Activated T-helper 1 cell treated with anti-CD3 and anti-CD28 coated beads, Interleukin-12 subunit alpha, Interleukin-12 subunit beta, Interleukin-2, Interleukin-4 antibody, amounts not matched to agents 30 ng/mL and 10 ng/mL and 1 ng/mL, durations not matched to agents 14 hours and 24 hours and 36 hours (primary cell): ENCODE results near the gene ZNF678. TPM values are rescaled to one million over a fixed set of nuclear protein-coding genes. Genes with fewer than 3 reads are reported as not detected.
"Not testable (repeated sequence)": the region's sequence is repeated elsewhere in the genome, so short reads cannot be mapped to it uniquely, and the experiment has no call there.

Experiments
- DNase-seq: peaks from one replicate; pipeline ENCODE4 v3.0.0; 2021; ENCODE audit warnings: low spot score
- H3K27ac Mint-ChIP-seq: one replicate; pipeline ENCODE4 v1.8.0; 2021; ENCODE audit warnings: mild to moderate bottlenecking, mixed read lengths
- H3K27me3 Mint-ChIP-seq: one replicate; pipeline ENCODE4 v1.8.0; 2022; ENCODE audit warnings: mild to moderate bottlenecking, moderate library complexity, mixed read lengths; ENCODE audit not compliant: insufficient read depth
- H3K36me3 Mint-ChIP-seq: one replicate; pipeline ENCODE4 v1.8.0; 2021; ENCODE audit warnings: low read depth, mixed read lengths
- H3K4me1 Mint-ChIP-seq: one replicate; pipeline ENCODE4 v1.8.0; 2021; ENCODE audit warnings: low read depth, mixed read lengths
- H3K4me3 Mint-ChIP-seq: one replicate; pipeline ENCODE4 v1.8.0; 2021; ENCODE audit warnings: mild to moderate bottlenecking, moderate library complexity, mixed read lengths
- H3K9me3 Mint-ChIP-seq: one replicate; pipeline ENCODE4 v1.8.0; 2021; ENCODE audit warnings: mixed read lengths
- intact Hi-C: fragments of 100-400 bp; cut with micrococcal nuclease; formaldehyde crosslinking; loops from one replicate; pipeline ENCODE4 v1.15.1; 2024
- total RNA-seq: library from RNA; stranded (reverse); gene quantifications from 2 replicates; pipeline ENCODE4 v1.2.3, GENCODE V29; 2022

The ZNF678 gene
- total RNA-seq, 1 donor from 2014 or later, result 5.0 TPM

DNA sequence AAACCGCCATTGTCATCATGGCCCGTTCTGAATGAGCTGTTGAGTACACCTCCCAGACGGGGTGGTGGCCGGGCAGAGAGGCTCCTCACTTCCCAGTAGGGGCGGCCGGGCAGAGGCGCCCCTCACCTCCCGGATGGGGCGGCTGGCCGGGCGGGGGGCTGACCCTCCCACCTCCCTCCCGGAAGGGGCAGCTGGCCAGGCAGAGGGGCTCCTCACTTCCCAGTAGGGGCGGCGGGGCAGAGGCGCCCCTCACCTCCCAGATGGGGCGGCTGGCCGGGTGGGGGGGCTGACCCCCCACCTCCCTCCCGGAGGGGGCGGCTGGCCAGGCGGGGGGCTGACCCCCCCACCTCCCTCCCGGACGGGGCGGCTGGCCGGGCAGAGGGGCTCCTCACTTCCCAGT is 147.1 kb downstream of the ZNF678 start:
- DNase-seq, intact Hi-C loops, H3K36me3 Mint-ChIP-seq, H3K4me3 Mint-ChIP-seq, H3K27ac Mint-ChIP-seq, H3K27me3 Mint-ChIP-seq, H3K4me1 Mint-ChIP-seq: not testable (repeated sequence)
- H3K9me3 Mint-ChIP-seq, result peaks cover 41% of the 10 kb centered on the region

- H3K9me3 Mint-ChIP-seq, result peaks cover 57% of the 10 kb centered on the region
Measured at GRCh38 chr1:227712648-227713047, 149.3 kb downstream of the ZNF678 start.

DNA sequence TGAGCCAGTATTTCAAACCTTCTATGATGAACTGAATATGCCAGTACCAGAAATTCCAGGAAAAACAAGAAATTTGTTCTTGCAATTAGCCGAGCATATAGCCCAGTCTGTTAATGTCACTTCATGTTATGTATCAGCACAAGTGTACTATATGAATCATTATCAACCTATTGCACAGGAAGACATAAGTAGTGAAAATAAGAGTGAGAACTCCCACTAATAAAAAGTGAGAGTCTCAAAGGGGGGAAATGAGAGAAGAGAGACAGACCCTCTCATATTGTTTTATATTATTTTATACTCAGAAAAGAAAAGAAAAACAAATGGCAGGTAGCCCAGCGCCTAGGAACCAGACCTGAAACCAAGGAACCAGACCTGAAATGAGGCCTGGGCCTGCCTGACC is 155.6 kb downstream of the ZNF678 start:
- intact Hi-C loops, result no loop called here
- peaks cover 82% of the 10 kb centered on the region for H3K9me3 Mint-ChIP-seq

More at GRCh38 chr1:227712648-227713047, 149.3 kb downstream of the ZNF678 start:
- intact Hi-C loops, result no loop called here
- Mint-ChIP-seq H3K27ac (no peak overlapping the region), H3K36me3 (peaks cover 3% of the 10 kb centered on the region), H3K4me1 (peaks cover 7% of the 10 kb centered on the region), H3K4me3 (no peak overlapping the region), H3K27me3 (no peaks in the 10 kb centered on the region)
- DNase-seq, result no peak

DNA sequence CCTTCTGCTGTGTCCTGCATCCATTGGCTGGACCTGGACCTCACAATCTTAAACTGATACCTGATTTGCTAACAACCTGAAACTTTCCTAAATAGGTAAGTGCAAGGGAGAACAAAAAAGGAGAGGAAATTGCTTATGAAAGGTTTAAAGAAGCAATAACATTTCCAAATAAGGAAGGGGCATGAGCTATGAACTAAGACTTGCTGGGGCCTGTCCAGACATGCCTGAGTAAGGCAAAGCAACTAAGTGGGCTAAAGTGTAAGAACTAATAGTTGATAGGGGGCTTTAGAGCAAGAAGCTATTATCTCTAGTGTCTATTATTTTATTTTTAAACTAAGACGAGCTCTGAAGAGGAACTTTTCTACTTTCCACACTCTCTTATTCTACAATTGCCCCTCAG is 160.1 kb downstream of the ZNF678 start:
- H3K36me3 Mint-ChIP-seq, result peaks cover 3% of the 10 kb centered on the region
- no peak overlapping the region for H3K27ac Mint-ChIP-seq
- H3K4me1 Mint-ChIP-seq, result peaks cover 5% of the 10 kb centered on the region
- DNase-seq, result no peak
- H3K9me3 Mint-ChIP-seq, result peaks cover 55% of the 10 kb centered on the region
- peaks cover 7% of the 10 kb centered on the region for H3K27me3 Mint-ChIP-seq
- no peak overlapping the region for H3K4me3 Mint-ChIP-seq
- intact Hi-C loops, result no loop called here

More for the DNA sequence above, 155.6 kb downstream of the ZNF678 start:
- peaks cover 2% of the 10 kb centered on the region for H3K27me3 Mint-ChIP-seq
- DNase-seq, result no peak
- H3K36me3 Mint-ChIP-seq, result no peaks in the 10 kb centered on the region
- H3K4me1 Mint-ChIP-seq, result no peaks in the 10 kb centered on the region
- no peak overlapping the region for H3K27ac Mint-ChIP-seq
- no peak overlapping the region for H3K4me3 Mint-ChIP-seq

DNA sequence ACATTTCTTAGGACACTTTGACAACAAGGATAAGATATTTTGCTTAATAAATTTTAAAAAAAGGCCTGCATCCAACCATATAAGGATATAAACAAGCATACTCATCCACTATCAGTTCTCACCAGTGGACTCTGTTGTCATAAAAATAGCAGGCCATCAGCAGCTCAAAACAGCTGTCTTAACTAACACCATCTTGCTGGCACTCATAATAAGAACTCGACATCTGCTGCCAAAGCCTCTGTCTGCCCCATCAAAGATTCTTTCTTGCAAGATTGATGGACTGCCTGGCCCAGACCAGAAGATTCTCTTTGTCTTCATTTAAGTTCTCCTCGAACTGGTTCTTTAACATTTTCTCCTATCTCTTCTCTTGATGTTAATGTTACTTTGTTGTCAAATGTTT is 161.7 kb downstream of the ZNF678 start:
- Mint-ChIP-seq H3K27me3 (peaks cover 7% of the 10 kb centered on the region), H3K9me3 (peaks cover 39% of the 10 kb centered on the region)
- intact Hi-C loops, result no loop called here

GRCh38 chr1:227726318-227726717 is 163.0 kb downstream of the ZNF678 start:
- intact Hi-C loops, result no loop called here
- H3K4me1 Mint-ChIP-seq, result peaks cover 5% of the 10 kb centered on the region
- DNase-seq, result no peak

More for the DNA sequence above, 161.7 kb downstream of the ZNF678 start:
- Mint-ChIP-seq H3K4me1 (peaks cover 5% of the 10 kb centered on the region), H3K27ac (no peak overlapping the region), H3K36me3 (peaks cover 3% of the 10 kb centered on the region), H3K4me3 (no peak overlapping the region)
- DNase-seq, result no peak

More at GRCh38 chr1:227726318-227726717, 163.0 kb downstream of the ZNF678 start:
- peaks cover 28% of the 10 kb centered on the region for H3K9me3 Mint-ChIP-seq
- H3K27ac Mint-ChIP-seq, result no peak overlapping the region
- H3K27me3 Mint-ChIP-seq, result peaks cover 7% of the 10 kb centered on the region
- H3K36me3 Mint-ChIP-seq, result peaks cover 5% of the 10 kb centered on the region
- H3K4me3 Mint-ChIP-seq, result no peak overlapping the region

Other genes starting within 250 kb of the ZNF678 start
- 1.0 and 1.9 TPM in 2 replicates for gene CDC42BPA, start 245.1 kb upstream of the ZNF678 start, total RNA-seq
- gene JMJD4, start 171.7 kb downstream of the ZNF678 start, total RNA-seq, result 33.9 and 37.5 TPM in 2 replicates
- 32.2 and 33.7 TPM in 2 replicates for gene SNAP47, start 171.9 kb downstream of the ZNF678 start, total RNA-seq